Measurements from ENCODE around the gene CANT1. TPM values are rescaled to one million over a fixed set of nuclear protein-coding genes. Genes with fewer than 3 reads are reported as not detected.

Gene CANT1
- total and polyA plus RNA-seq, 9 of the 15 experiments (the other 6 are each of a cell fraction or from before 2014, with no cell fraction given), result 2.7 to 66.4 (median 22.5) TPM

GRCh38 chr17:79010304-79010646 lies 711 bp upstream of the CANT1 start (continued):
- TF ChIP-seq AFF4 (CRISPR knock-in tag; IDR thresholded peaks at IDR 0.05) (no peak), PHTF2 (CRISPR knock-in tag; IDR thresholded peaks at IDR 0.05) (no peak)

- no peaks in the 10 kb centered on the region for H3K27me3 ChIP-seq (ENCODE audit: control insufficient read depth in 2 of 2, insufficient read depth in 2 of 2, low read length in 2 of 2)
- in situ Hi-C loops (cut with MboI) (no loop called here), intact Hi-C loops (cut with micrococcal nuclease) (no loop called here)
- H2AFZ ChIP-seq (ENCODE audit: low read depth, low read length), result peak overlapping the region; percentile 92; the same call in 1 of the 2 replicates
- peaks cover 8% of the 10 kb centered on the region for H3K9me1 ChIP-seq (ENCODE audit: control insufficient read depth, insufficient read depth, low read length)
- peaks cover 25 to 30% of the 10 kb centered on the region in 2 experiments for H3K4me1 ChIP-seq (replicated peaks in 1 of 2; ENCODE audit: control insufficient read depth in 2 of 2, insufficient read depth in 2 of 2, low read length in 2 of 2)
- WGBS (ENCODE audit: insufficient coverage, low coverage, missing lambda C conversion rate), result 31% methylated on average over 6 of the region's 7 CpGs
- no TSS peak for BruUV-seq (replicated peaks)
- ChIA-PET POLR2A (interaction anchor here (1.4 kb wide), 1 partner anchor 22 kb away, joined by 4 read pairs; no protein-coding TSS in a partner anchor), CTCF (ENCODE audit: low intra/inter-chr PET ratio) (interaction anchor here (0.6 kb wide), 1 partner anchor 768 kb away, joined by 3 read pairs; no protein-coding TSS in a partner anchor)
- peak overlapping the region; percentile 98 for H3K4me2 ChIP-seq (ENCODE audit: insufficient read depth, low read length)
- peaks cover 13% of the 10 kb centered on the region for H4K20me1 ChIP-seq (replicated peaks; ENCODE audit: control insufficient read depth, insufficient read depth, low read length)
- H3K9ac ChIP-seq (ENCODE audit: insufficient read depth in 1 of 2, low read depth in 2 of 2, low read length in 2 of 2), result peak overlapping the region; percentile 95 to 98
- TF ChIP-seq RFX1 (IDR thresholded peaks at IDR 0.05), result no peak
- no peak for TF ChIP-seq NR2F6 (CRISPR knock-in tag; IDR thresholded peaks at IDR 0.05)
- 0 out of 2 replicates have a peak, but pooled peaks have one; percentile 35 for TF ChIP-seq MED1 (CRISPR knock-in tag; IDR thresholded peaks at IDR 0.05; ENCODE audit: borderline replicate concordance)
- no peak for TF ChIP-seq SOX6 (IDR thresholded peaks at IDR 0.05)
- no peak for TF ChIP-seq NFYB (IDR thresholded peaks at IDR 0.05; ENCODE audit: extremely low read depth, insufficient read length)
- peak overlapping the region; percentile 93 for H3K27ac ChIP-seq (ENCODE audit: extremely low read depth, low read depth, low read length)
- peaks cover 11% of the 10 kb centered on the region; the same call in 2 of the 3 replicates for H3K36me3 ChIP-seq (ENCODE audit: control insufficient read depth, insufficient read depth, low read length)
- ATAC-seq (no peak), DNase-seq (ENCODE audit: extremely low read depth in 1 of 4, low spot score in 3 of 4) (peak in 2 of 4 experiments; percentile 39 to 46), FAIRE-seq (no peak)
- H3K4me3 ChIP-seq, result peak overlapping the region; percentile 98
- H3K9me3 ChIP-seq (replicated peaks; ENCODE audit: control insufficient read depth, insufficient read depth, low read depth, low read length), result no peaks in the 10 kb centered on the region
- peaks cover 45% of the 10 kb centered on the region for H3K79me2 ChIP-seq (ENCODE audit: control insufficient read depth, insufficient read depth, low read length)
Measured at GRCh38 chr17:79008666-79009387, 737 bp downstream of the CANT1 start.
